ENCODE measurements around the gene SNX13. TPM values are rescaled to one million over a fixed set of nuclear protein-coding genes. Genes with fewer than 3 reads are reported as not detected.

Gene SNX13
- total RNA-seq, 6 experiments from 2014 or later, result 17.1 to 22.5 (median 21.0) TPM

GRCh38 chr7:17951742-17952254 is 11.5 kb upstream of the SNX13 start:
- Histone ChIP-seq H3K4me1 (no peaks in the 10 kb centered on the region), H3K27ac (no peak overlapping the region), H3K9me3 (no peaks in the 10 kb centered on the region), H3K4me3 (no peak overlapping the region), H3K36me3 (no peaks in the 10 kb centered on the region), H3K27me3 (no peaks in the 10 kb centered on the region)
- TF ChIP-seq CTCF (IDR thresholded peaks at IDR 0.05) (no peak), POLR2A (IDR thresholded peaks at IDR 0.05) (no peak)
- WGBS (ENCODE audit: insufficient coverage, low coverage, low lambda C conversion rate, missing lambda C conversion rate), result 87% methylated on average over 5 of the region's 5 CpGs
- intact Hi-C loops (cut with DNase I), result no loop called here
- no peak for DNase-seq
- ATAC-seq, result no peak

GRCh38 chr7:17948526-17949238 is 8.4 kb upstream of the SNX13 start:
- TF ChIP-seq CTCF (IDR thresholded peaks at IDR 0.05), result no peak
- TF ChIP-seq POLR2A (IDR thresholded peaks at IDR 0.05), result no peak
- Histone ChIP-seq H3K9me3 (no peaks in the 10 kb centered on the region), H3K4me1 (no peaks in the 10 kb centered on the region), H3K36me3 (no peaks in the 10 kb centered on the region), H3K4me3 (no peak overlapping the region), H3K27me3 (no peaks in the 10 kb centered on the region), H3K27ac (no peak overlapping the region)
- WGBS (ENCODE audit: insufficient coverage, low coverage, low lambda C conversion rate, missing lambda C conversion rate), result 64% methylated on average over 2 of the region's 2 CpGs
- intact Hi-C loops (cut with DNase I), result no loop called here
- no peak for ATAC-seq
- DNase-seq, result no peak

GRCh38 chr7:17947620-17948019 is 7.3 kb upstream of the SNX13 start:
- no peak for TF ChIP-seq CTCF (IDR thresholded peaks at IDR 0.05)
- TF ChIP-seq POLR2A (IDR thresholded peaks at IDR 0.05), result no peak
- intact Hi-C loops (cut with DNase I), result no loop called here
- WGBS (ENCODE audit: insufficient coverage, low coverage, low lambda C conversion rate, missing lambda C conversion rate), result 23% methylated on average over 2 of the region's 2 CpGs
- H3K4me3 ChIP-seq, result no peak overlapping the region
- H3K9me3 ChIP-seq, result no peaks in the 10 kb centered on the region
- ATAC-seq (peak; percentile 44 to 62 (median 56)), DNase-seq (no peak)
- no peaks in the 10 kb centered on the region for H3K4me1 ChIP-seq
- H3K27me3 ChIP-seq, result no peaks in the 10 kb centered on the region
- H3K27ac ChIP-seq, result no peak overlapping the region
- H3K36me3 ChIP-seq, result no peaks in the 10 kb centered on the region

GRCh38 chr7:17946591-17946990 is 6.3 kb upstream of the SNX13 start:
- 44% methylated on average over 1 of the region's 1 CpG for WGBS (ENCODE audit: insufficient coverage, low coverage, low lambda C conversion rate, missing lambda C conversion rate)
- peak; percentile 35 to 61 (median 46) for ATAC-seq
- Histone ChIP-seq H3K27ac (no peak overlapping the region), H3K4me3 (no peak overlapping the region), H3K27me3 (no peaks in the 10 kb centered on the region), H3K36me3 (no peaks in the 10 kb centered on the region), H3K4me1 (no peaks in the 10 kb centered on the region), H3K9me3 (no peaks in the 10 kb centered on the region)
- no peak for TF ChIP-seq CTCF (IDR thresholded peaks at IDR 0.05)
- no peak for TF ChIP-seq POLR2A (IDR thresholded peaks at IDR 0.05)
- intact Hi-C loops (cut with DNase I), result no loop called here
- DNase-seq, result no peak
